ENCODE data around the gene CAPZA2.

Gene CAPZA2

GRCh38 chr7:116872026-116872425, 9.6 kb downstream of the CAPZA2 start:
- no peak for ATAC-seq
- TF ChIP-seq CSRNP3 (CRISPR knock-in tag; IDR thresholded peaks at IDR 0.05) (no peak), OSR1 (CRISPR knock-in tag; IDR thresholded peaks at IDR 0.05) (no peak), ZNF70 (CRISPR knock-in tag; IDR thresholded peaks at IDR 0.05) (no peak), ESRRG (CRISPR knock-in tag; IDR thresholded peaks at IDR 0.05) (no peak), ZFP30 (CRISPR knock-in tag; IDR thresholded peaks at IDR 0.05) (no peak), TOX (CRISPR knock-in tag; IDR thresholded peaks at IDR 0.05; ENCODE audit: borderline replicate concordance) (no peak), ZNF565 (CRISPR knock-in tag; conservative IDR thresholded peaks at IDR 0.05; ENCODE audit: low read depth) (no peak), SNAI2 (CRISPR knock-in tag; IDR thresholded peaks at IDR 0.05) (no peak), RARB (CRISPR knock-in tag; IDR thresholded peaks at IDR 0.05) (no peak), GLIS3 (CRISPR knock-in tag; IDR thresholded peaks at IDR 0.05) (no peak), CREB5 (CRISPR knock-in tag; IDR thresholded peaks at IDR 0.05; ENCODE audit: low read depth) (no peak), BACH2 (CRISPR knock-in tag; IDR thresholded peaks at IDR 0.05; ENCODE audit: borderline replicate concordance) (no peak), ZFP3 (CRISPR knock-in tag; IDR thresholded peaks at IDR 0.05) (no peak), ZNF8 (CRISPR knock-in tag; IDR thresholded peaks at IDR 0.05) (no peak), TCF4 (CRISPR knock-in tag; IDR thresholded peaks at IDR 0.05; ENCODE audit: borderline replicate concordance) (no peak), PATZ1 (CRISPR knock-in tag; IDR thresholded peaks at IDR 0.05; ENCODE audit: borderline replicate concordance) (no peak), TSHZ2 (CRISPR knock-in tag; IDR thresholded peaks at IDR 0.05) (no peak), CSDC2 (CRISPR knock-in tag; IDR thresholded peaks at IDR 0.05) (no peak), ISL1 (CRISPR knock-in tag; IDR thresholded peaks at IDR 0.05) (no peak)

- no peak for ATAC-seq
- TF ChIP-seq TOX (CRISPR knock-in tag; IDR thresholded peaks at IDR 0.05; ENCODE audit: borderline replicate concordance) (no peak), ZFP30 (CRISPR knock-in tag; IDR thresholded peaks at IDR 0.05) (no peak)
Observed at GRCh38 chr7:116873619-116874018, 11.2 kb downstream of the CAPZA2 start.

GRCh38 chr7:116876664-116877442, 14.5 kb downstream of the CAPZA2 start:
- ATAC-seq: no peak; the same call in 2 of the 3 replicates
- no peak for TF ChIP-seq TSHZ2 (CRISPR knock-in tag; IDR thresholded peaks at IDR 0.05)
- TF ChIP-seq PPARA (CRISPR knock-in tag; IDR thresholded peaks at IDR 0.05; ENCODE audit: borderline replicate concordance): no peak
- TF ChIP-seq ZNF8 (CRISPR knock-in tag; IDR thresholded peaks at IDR 0.05): no peak
- TF ChIP-seq CSDC2 (CRISPR knock-in tag; IDR thresholded peaks at IDR 0.05): no peak
- TF ChIP-seq ZNF565 (CRISPR knock-in tag; conservative IDR thresholded peaks at IDR 0.05; ENCODE audit: low read depth): no peak
- no peak for TF ChIP-seq ZFP3 (CRISPR knock-in tag; IDR thresholded peaks at IDR 0.05)
- no peak for TF ChIP-seq SNAI2 (CRISPR knock-in tag; IDR thresholded peaks at IDR 0.05)

All from SK-N-SH treated with all-trans-retinoic acid at 6 μM for 48 hours (cell line).